Measurements from ENCODE around the gene MDFIC. TPM values are rescaled to one million over a fixed set of nuclear protein-coding genes. Genes with fewer than 3 reads are reported as not detected.

Gene MDFIC
- total RNA-seq, 1 experiment from 2014 or later, result 7.3 TPM

DNA sequence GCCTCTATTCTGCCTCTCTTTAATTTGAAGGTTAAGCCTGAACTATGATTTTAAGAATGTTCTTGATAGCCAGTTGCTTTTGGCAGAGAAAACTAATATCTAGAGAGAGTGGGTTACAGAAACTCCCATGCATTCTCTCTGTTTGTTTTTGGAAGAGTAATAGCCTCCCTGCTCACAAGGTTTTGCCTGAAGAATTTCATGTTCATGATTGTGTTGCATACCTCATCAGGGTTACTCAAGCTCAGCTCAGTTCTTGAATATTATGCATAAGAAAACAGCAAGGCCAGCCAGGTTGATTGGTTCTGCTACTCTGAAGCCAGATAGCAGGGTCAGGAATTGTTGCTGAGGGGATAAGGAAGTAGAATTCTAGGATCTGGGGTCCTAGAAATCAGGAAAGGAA, 137.4 kb downstream of the MDFIC start:
- ChIA-PET CTCF (no interaction called here), POLR2A (no interaction called here)
- DNase-seq (ENCODE audit: low read depth, low spot score) (no peak), ATAC-seq (no peak)
- no TSS peak for BruUV-seq (replicated peaks)
- in situ Hi-C loops (cut with HindIII; ENCODE audit: low pct_unique_long_range_greater_than_20kb, low sequenced_read_pairs), result no loop called here
- Histone ChIP-seq H3K27ac (ENCODE audit: low read length) (no peak overlapping the region), H3K4me1 (ENCODE audit: control insufficient read depth, insufficient read depth, low read length) (no peaks in the 10 kb centered on the region), H3K27me3 (ENCODE audit: control insufficient read depth, insufficient read depth, low read length) (no peaks in the 10 kb centered on the region), H3K4me3 (ENCODE audit: low read depth in 2 of 2, low read length in 2 of 2) (no peak overlapping the region), H3K9me3 (ENCODE audit: control insufficient read depth, insufficient read depth, low read depth, low read length) (no peaks in the 10 kb centered on the region), H3K36me3 (ENCODE audit: control insufficient read depth, insufficient read depth, low read length) (no peaks in the 10 kb centered on the region)
- TF ChIP-seq SIN3A (IDR thresholded peaks at IDR 0.05; ENCODE audit: borderline replicate concordance, insufficient read depth, low read depth, low read length) (no peak), POLR2AphosphoS5 (IDR thresholded peaks at IDR 0.05; ENCODE audit: low read depth, low read length) (no peak)
- TF ChIP-seq, protein P1, sequence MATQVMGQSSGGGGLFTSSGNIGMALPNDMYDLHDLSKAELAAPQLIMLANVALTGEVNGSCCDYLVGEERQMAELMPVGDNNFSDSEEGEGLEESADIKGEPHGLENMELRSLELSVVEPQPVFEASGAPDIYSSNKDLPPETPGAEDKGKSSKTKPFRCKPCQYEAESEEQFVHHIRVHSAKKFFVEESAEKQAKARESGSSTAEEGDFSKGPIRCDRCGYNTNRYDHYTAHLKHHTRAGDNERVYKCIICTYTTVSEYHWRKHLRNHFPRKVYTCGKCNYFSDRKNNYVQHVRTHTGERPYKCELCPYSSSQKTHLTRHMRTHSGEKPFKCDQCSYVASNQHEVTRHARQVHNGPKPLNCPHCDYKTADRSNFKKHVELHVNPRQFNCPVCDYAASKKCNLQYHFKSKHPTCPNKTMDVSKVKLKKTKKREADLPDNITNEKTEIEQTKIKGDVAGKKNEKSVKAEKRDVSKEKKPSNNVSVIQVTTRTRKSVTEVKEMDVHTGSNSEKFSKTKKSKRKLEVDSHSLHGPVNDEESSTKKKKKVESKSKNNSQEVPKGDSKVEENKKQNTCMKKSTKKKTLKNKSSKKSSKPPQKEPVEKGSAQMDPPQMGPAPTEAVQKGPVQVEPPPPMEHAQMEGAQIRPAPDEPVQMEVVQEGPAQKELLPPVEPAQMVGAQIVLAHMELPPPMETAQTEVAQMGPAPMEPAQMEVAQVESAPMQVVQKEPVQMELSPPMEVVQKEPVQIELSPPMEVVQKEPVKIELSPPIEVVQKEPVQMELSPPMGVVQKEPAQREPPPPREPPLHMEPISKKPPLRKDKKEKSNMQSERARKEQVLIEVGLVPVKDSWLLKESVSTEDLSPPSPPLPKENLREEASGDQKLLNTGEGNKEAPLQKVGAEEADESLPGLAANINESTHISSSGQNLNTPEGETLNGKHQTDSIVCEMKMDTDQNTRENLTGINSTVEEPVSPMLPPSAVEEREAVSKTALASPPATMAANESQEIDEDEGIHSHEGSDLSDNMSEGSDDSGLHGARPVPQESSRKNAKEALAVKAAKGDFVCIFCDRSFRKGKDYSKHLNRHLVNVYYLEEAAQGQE (IDR thresholded peaks at IDR 0.05; ENCODE audit: insufficient read depth in 1 of 2, low read depth in 2 of 2, low read length in 1 of 2), result no peak
- intact Hi-C loops (cut with micrococcal nuclease; ENCODE audit: unreplicated experiment), result no loop called here

DNA sequence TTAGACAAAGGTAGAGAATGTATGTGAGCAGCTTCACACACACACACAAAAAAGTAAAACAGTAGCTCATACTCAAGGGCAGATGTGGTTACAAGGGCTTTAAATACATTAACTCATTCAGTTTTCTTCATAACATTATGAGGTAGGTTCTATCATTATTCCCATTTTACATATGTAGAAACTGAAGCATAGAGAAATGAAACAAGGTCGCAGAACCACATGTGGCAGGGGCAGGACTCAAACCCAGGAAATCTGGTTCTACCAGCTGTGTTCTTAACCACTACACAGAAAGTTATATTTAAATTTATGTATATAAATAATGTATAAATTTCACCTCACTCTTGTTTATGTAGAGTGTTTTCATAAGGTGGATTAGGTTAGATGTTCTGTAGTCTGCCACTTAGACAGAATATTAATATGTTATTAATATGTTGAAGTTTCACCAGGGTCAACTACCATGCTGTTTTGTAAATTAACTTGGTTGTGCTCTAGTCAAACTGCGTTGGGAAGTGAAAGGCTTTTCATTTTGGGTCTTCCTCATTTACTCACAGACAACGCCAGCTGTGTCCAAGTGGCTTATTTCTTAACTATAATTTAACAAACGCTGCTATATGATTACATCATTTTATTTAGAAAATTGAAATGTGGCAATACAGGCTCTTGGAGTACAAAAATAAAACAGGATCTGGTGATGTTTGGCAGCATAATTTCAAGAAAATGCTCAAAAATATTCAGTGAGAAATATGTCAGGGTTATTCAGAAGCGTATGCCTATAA, 138.4 kb downstream of the MDFIC start:
- CTCF ChIA-PET, result no interaction called here
- TF ChIP-seq, protein P1 (IDR thresholded peaks at IDR 0.05; ENCODE audit: insufficient read depth in 1 of 2, low read depth in 2 of 2, low read length in 1 of 2), result no peak
- TF ChIP-seq TCF7L2 (IDR thresholded peaks at IDR 0.05; ENCODE audit: low read depth, low read length) (no peak), POLR2AphosphoS5 (IDR thresholded peaks at IDR 0.05; ENCODE audit: low read depth, low read length) (no peak), SIN3A (IDR thresholded peaks at IDR 0.05; ENCODE audit: borderline replicate concordance, insufficient read depth, low read depth, low read length) (no peak)
- TF ChIP-seq, protein P2, sequence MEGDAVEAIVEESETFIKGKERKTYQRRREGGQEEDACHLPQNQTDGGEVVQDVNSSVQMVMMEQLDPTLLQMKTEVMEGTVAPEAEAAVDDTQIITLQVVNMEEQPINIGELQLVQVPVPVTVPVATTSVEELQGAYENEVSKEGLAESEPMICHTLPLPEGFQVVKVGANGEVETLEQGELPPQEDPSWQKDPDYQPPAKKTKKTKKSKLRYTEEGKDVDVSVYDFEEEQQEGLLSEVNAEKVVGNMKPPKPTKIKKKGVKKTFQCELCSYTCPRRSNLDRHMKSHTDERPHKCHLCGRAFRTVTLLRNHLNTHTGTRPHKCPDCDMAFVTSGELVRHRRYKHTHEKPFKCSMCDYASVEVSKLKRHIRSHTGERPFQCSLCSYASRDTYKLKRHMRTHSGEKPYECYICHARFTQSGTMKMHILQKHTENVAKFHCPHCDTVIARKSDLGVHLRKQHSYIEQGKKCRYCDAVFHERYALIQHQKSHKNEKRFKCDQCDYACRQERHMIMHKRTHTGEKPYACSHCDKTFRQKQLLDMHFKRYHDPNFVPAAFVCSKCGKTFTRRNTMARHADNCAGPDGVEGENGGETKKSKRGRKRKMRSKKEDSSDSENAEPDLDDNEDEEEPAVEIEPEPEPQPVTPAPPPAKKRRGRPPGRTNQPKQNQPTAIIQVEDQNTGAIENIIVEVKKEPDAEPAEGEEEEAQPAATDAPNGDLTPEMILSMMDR (IDR thresholded peaks at IDR 0.05), result no peak
- H3K27me3 ChIP-seq (ENCODE audit: control insufficient read depth, insufficient read depth, low read length), result no peaks in the 10 kb centered on the region
- no TSS peak for BruUV-seq (replicated peaks)
- H3K27ac ChIP-seq (ENCODE audit: low read length), result no peak overlapping the region
- H3K9me3 ChIP-seq (ENCODE audit: control insufficient read depth, insufficient read depth, low read depth, low read length), result no peaks in the 10 kb centered on the region
- POLR2A ChIA-PET, result no interaction called here
- H3K4me3 ChIP-seq (ENCODE audit: low read depth in 2 of 2, low read length in 2 of 2), result no peak overlapping the region
- ATAC-seq (no peak), DNase-seq (ENCODE audit: low read depth, low spot score) (no peak)
- no peaks in the 10 kb centered on the region for H3K4me1 ChIP-seq (ENCODE audit: control insufficient read depth, insufficient read depth, low read length)
- in situ Hi-C loops (cut with HindIII; ENCODE audit: low pct_unique_long_range_greater_than_20kb, low sequenced_read_pairs), result no loop called here
- intact Hi-C loops (cut with micrococcal nuclease; ENCODE audit: unreplicated experiment), result no loop called here
- no peaks in the 10 kb centered on the region for H3K36me3 ChIP-seq (ENCODE audit: control insufficient read depth, insufficient read depth, low read length)
